Nucleus accumbens (tissue), 56 donors: ENCODE measurements around the gene MED6.

Experiments used
- DNase-seq, 56 donors: peaks; one replicate each; lab custom pipeline; 2025; lab: John Stamatoyannopoulos, UW

Gene MED6, protein sequence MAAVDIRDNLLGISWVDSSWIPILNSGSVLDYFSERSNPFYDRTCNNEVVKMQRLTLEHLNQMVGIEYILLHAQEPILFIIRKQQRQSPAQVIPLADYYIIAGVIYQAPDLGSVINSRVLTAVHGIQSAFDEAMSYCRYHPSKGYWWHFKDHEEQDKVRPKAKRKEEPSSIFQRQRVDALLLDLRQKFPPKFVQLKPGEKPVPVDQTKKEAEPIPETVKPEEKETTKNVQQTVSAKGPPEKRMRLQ

DNA sequence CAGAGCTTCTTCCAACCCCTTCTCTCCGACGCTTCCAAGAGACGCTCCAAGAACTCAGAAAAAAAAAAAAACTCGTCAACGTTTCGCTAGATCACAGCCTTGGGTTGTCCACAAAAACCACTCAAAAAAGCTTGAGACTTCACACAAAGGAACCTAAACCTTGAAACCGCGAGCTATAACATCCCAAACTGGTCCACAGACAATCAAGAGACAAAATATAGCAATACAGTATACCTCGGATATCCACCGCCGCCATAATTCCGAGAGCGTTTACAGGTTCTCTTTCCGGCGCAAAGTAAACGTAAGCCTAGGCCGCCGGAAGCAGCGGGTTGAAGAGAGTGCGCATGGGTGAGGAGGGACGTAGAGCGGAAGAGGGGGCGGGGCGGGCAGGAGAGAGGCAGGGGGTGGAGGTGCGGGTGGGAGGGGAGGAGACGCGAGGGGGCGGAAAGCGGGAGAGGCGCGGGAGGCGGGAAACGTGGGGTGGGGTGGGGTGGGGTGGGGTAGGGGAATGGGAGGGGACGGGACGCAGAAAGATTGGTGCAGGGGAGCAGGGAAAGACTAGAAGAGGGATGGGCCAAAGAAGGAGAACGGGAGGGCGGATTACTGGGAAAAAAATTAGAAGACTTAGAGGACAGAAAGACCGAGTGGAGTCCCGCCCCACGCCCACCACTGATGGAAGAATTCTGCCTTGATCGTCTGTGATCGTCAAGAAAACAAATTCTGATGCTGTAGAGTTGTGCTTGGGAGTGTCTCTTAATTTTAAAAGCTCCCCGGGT lies at the start of gene MED6:
Gene MED6 (minus strand): TSS at position 274 of the 776 bp plus-strand sequence. CDS start 18 bp downstream, at position 256.
- peak in 55 of 56 donors; percentile 38 to 95 (median 85) for DNase-seq

DNA sequence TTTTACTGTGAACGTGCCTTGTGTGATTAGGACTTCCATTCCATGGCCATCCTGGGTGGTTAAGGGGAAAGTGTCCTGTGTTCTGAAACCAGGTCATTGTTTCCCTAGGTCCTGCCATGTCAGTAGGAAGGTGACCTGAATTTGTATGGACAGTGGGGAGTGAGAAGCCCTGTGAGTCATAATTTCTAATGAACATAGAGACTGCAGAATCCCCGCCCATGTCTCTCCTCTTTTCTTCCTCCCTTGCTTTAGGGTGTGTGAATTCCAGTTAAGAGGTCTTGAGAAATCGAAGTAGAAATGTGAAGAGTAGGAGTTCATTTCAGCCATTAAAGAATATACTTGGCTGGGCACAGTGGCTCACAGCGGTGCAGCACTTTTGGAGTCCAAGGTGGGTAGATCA lies 49.3 kb upstream of the MED6 start:
- no peak for DNase-seq

DNA sequence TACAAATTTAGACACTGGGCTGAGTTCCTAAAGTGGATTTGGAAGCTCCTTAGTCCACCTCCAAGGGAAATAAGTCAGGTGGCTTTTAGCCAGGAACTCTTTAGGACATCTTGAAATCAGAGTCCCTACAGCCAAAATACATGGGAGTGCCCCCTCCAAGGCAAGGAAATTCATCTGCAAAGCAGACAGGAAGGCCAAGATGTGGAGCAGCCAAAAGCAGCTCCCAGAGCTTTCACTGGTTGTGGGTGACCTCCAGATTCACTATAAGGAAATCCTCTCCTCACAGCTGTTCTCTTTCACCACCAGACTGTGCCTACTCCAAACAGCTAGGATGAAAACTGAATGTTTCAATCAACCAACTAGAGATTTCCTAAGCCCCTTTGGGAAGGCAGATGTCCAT lies 47.9 kb upstream of the MED6 start:
- no peak for DNase-seq

DNA sequence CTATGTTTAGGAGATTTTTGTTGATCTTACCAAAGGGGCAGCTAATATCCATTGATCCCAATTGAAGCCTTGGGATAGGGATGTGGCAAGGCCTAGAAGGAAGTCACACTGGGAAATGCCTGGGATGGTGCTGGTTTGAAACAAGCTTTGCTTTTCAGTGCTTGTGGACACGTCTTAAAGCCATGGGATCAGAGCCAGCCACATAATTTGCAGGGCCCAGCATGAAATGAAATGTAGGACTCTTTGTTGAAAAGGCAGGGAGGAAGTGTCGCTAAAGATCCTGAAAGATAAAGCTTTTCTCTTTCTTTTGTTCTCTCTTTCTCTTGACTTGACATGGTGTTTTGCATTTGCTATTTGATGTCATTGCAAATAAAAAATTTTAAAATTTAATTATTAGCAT lies 46.2 kb upstream of the MED6 start:
- DNase-seq, result no peak

DNA sequence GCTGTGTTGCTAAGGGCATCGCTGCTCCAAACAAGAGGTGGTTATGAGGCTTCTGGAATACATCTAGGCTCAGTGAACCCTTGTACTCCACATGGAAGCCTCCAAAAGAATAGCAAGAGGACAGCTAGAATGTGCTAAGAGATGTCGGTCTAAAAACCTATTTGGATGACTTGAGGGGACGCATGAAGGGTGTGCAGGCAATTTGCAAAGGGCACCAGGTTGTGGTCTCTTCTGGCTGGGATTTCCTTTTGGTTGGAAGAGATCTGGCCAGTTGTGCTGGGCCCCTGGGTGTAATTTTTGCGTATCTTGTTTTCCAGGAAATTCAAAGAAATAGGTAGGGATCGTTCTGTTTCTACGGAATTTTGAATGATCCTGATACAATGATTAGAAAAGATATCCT lies 45.4 kb upstream of the MED6 start:
- no peak for DNase-seq

DNA sequence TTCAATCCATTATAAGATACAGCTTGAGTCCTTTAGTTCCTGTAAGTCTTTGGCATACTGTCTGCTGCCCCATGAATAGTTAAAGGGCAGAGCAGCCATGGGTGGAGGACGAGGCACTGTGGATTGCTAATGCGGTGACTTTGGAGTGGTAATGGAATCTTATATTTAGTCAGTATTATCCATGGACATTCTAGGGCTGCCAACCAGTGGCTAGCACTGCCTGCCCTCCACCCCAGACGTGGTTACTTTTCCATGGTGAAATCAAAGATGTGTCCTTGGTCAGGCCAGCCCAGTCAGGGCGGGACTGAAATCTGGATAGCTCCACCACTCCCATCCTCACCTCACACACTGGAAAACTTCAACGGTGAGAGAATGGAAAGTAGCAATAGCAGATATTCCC lies 43.5 kb upstream of the MED6 start:
- DNase-seq, result no peak

DNA sequence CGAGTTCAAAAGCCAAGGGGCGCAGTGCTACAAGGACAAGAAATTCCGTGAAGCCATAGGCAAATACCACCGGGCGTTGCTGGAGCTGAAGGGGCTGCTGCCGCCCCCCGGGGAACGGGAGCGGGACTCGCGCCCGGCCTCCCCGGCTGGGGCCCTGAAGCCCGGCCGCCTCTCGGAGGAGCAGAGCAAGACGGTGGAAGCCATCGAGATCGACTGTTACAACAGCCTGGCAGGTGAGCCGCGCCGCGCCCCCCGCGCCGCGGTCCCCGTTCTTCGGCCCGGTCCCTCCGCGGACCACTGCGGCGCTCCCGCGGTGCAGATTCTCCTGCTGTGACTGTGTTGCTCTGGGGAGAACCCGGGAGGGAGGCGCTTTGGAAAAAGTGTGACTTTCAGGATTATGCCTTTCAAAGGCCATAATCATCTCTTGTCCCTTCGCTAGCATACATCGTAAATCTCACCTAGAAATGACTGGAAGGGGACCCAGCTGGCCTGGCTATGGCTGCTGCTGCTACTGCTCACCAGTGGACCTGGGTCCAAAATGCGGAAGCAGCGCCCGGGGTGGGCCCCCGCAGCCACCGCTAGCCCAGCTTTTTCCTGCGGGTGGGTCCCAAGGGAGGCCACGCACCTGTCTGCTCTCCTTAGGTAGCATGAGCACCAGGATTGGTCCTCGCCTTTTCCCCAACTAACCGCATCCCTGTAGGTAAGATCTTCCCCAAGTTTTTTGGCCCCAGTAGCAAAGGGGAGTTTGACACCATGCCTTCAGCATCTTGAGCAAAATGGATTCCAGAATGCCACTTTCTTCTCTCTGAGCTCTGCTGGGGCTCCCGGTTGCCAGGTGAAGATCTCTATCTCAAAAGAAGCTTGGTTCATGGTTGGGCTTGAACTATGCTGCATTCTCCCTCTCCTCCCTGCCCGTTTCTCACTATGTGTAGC lies 42.1 kb upstream of the MED6 start:
- peak in 14 of 56 donors; percentile 4 to 40 (median 12) for DNase-seq

DNA sequence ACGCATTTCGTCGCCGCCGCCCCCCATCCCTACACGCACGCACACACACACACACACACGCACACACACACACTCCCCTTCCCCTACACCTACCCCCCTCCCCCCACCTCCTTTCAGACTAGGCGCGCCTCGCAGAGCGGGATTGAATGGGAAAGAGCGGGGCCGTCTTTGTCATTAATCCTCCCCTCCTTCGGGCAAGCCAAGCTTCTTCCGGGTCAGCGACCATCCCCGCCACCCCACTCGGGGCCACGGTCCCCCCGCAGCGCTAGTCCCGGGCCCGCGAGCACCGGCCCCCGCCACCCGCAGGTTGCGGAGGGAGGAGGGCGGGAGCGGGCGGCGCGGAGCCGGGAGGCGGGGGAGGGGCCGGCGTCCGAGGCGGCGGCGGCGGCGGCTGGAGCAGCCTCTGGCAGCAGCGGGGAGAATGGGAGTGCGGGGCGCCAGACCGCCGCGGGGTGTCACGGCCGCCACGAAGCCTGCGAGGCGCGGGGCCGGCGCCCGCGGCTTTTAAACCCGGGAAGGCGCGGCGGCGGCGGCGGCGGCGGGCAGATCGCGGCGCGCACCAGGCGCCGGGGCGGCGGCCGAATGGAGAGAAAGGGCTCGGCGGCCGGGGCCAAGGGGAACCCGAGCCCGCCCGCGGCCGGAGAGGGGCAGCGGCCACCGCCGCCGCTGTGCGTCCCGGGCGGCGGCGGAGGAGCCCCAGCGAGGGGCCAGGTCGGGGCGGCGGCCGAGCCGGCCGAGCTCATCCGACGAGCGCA lies 41.3 kb upstream of the MED6 start, which contains the start of gene TTC9:
Gene TTC9 (plus strand): TSS at position 369 of the 755 bp plus-strand sequence. CDS start 214 bp downstream, at position 583.
- peak in 14 of 56 donors; percentile 20 to 61 (median 35) for DNase-seq

DNA sequence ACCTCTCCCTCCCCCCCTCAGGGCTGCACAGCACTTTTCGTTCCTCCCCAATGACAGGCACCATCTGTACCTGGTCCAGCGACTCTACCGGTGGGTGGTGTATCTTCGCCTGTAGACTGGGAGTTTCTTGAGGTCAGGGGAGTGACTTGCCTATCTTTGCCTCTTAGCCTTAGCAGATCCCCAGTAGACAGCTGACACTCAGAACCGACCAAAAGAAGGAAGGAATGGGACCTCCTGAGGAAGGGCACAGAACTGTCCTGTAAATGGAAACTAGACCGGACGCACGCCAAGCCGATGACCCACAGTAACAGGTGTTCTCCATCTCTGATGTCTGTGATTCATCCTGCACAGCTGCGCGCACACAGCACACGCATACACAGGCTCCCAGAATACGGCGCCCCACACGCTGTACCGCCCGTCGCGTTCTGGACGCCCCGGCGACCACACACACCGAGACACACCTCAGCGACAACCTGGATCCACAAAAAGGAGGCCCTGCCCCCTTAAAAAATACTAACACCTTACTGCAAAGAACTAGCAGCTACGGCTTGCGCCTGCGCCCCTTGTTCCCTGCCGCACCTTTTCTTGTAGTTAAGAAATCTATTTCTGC lies 40.6 kb upstream of the MED6 start:
- peak in 21 of 56 donors; percentile 3 to 74 (median 39) for DNase-seq

DNA sequence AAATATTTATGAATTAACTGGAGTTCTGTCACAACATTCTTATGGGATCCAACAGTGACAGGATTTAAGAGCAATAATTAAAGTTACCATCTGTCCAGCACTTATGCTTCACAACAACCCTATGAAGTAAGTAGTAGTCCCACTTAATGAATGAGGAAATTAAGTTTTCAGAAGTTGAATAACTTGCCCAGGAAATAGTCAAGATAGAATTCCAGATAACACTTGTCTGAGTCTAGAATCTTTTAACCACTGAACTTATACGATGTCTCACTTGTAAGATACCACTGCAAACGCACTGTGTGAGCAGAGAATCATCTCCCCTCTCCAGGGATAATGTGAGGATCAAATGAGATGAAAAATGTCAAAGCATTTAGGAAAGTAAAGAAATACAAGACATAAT lies 38.0 kb upstream of the MED6 start:
- DNase-seq, result no peak

DNA sequence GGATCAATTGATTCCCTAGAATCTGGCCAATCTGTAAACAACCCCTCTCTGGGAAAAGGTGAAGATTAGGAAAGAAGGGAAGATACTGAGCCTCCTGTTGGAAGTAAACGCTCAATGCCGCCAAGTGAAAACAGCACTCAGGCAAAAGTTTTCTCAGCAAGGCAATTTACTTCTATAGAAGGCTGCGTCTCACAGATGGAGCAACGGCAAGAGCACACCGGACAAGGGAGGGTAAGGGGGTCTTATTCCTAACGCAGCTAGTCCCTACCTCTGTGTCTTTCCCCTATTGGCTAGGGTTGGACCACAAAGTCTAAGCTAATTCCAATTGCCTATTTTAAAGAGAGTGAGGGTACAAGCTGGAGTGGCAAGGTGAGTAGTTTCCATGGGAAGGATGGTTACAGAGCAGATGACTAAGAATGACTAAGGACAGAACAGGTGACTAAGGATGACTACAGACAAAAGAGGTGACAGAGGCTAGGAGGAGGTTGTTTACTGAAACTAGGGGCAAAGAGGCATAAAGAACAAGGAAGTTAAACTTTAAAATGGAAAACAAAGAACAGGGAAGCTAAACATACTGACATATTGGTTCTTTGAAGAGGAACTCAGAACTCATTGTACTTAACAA lies 35.6 kb upstream of the MED6 start:
- DNase-seq, result no peak

DNA sequence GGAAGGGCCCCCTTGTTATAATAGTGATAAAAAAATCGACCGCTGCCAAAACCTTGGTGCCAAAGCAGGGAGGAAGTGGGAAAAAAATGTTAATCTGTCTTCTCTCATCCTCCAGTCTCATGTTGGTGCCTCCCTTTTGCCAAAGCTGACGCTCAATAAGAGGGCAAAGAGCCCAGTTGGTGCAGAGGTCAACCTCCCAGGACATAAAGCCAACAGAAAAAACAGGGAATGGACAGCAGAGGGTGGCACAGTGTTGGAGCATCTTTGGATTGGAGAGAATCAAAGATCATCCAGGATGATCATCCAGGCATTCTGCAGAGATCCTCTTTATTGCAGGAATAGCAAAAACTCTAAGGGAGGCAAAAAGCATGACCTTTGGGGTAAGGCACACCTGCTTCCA lies 31.5 kb upstream of the MED6 start:
- no peak for DNase-seq

DNA sequence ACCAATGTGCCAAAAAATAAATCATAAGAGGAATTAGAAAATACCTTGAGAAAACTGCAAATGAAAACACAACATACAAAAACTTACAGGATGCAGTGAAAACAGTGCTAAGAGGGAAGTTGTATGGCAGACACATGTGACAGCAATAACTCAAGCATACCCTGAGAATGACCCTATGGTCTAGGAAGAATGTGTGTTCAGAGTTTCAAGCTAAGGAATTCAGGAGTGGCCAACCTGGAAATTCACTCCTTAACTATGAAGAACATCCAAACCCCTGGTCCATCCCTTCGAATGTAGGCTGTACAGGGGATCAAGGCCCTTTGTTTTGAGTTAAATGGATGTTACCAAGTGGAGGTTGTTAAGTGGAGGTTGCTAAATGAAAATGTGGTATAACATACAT lies 24.5 kb upstream of the MED6 start:
- no peak for DNase-seq

DNA sequence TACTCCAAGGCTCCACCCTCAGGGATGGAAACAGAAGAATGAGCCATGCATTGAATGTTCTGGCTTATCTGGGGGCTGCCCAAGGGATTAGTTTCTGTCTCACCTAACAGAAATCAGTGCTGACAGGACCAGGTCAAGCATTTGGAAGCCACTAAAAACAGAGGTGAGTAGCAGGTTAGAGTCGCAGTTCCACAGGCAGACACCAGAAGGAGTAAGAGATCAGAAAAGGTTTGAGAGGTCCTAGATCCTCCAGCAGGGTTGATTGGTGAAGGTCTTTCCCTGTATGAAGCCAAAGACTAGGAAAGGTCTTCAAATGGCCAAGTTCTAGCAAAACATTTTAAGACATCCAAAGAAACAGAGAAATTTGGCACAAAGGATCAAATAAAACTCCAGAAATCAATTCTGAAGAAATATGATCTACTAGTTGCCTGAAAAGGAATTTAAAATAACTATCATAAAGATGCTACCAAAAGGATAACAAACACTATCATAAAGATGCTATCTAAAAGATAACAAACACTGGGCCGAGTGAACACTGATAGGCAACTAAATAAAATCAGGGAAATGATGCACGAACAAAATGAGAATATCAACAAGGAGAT lies 21.8 kb upstream of the MED6 start:
- no peak for DNase-seq

DNA sequence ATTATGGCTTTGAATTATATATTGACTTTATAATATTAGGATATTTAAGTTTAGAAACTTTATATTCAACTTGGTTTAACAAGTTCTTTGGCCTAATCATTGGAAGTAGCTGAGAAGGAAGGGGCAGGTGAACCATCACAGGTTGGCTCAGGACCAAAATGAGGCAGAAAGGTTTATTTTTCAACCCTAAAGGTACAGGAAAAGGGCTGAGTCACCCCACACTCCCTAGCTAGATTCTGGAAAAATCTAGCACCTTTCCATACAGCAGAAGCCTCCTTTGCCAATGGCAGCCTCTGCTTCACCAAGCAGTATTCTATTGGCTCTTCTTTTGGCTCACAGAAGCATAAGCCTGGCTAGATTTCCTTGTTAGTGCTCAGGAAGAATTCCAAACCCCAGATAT lies 19.3 kb upstream of the MED6 start:
- no peak for DNase-seq

DNA sequence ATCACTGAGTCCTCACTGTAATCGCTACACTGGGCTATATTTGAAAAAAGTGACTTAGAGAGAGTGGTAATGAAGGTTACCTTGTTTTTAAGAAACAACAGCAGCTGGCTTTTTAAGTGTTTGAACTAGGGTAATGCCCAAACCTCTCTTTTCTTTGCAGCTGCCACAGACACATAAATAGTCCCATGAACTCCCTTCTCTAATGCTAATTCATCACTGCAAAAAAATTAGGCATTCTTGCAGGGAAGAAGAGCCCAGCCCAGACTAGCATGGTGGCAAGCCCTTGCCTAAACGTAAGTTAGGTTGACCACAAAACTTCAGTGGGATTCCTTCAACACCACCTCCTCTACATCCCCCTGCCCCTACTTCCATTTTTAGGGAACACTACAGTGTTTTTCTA lies 17.9 kb upstream of the MED6 start:
- DNase-seq, result no peak

DNA sequence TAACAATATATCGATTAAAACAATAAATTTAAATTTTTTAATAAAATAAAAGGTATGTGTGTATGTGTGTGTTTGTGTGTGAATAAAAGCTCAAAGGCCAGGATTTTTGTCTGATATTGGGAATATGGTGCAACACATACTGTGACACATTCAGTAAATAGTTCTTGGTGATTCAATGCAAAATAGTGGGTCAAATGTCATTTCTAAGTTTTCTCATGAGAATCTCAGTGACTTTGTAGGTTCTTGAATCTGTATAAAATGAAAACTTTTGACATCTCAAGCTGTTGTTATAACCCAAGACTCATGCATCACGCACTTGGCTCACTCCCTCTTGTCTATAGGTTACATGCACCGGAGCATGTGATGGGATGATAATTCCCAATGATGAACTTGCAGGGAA lies 16.2 kb upstream of the MED6 start:
- DNase-seq, result no peak

DNA sequence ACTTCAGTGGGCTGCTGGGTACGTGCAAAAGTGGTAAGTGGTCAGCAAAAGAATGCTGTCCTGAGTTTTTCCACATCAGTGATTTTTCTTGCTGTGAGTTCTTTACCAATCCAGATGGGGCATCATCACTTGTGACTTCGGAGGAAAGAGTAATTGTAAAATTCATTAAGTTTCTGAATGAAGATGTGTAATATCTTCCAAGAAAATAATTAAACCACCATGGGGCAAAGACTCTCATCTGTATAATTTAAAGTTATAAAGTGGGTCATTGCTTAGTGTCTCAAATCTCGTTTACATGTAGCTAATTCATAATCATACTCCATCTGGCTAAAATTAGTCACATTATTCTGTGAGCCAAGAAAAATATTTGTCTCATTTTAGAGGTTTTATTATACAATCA lies 10.8 kb upstream of the MED6 start:
- no peak for DNase-seq

DNA sequence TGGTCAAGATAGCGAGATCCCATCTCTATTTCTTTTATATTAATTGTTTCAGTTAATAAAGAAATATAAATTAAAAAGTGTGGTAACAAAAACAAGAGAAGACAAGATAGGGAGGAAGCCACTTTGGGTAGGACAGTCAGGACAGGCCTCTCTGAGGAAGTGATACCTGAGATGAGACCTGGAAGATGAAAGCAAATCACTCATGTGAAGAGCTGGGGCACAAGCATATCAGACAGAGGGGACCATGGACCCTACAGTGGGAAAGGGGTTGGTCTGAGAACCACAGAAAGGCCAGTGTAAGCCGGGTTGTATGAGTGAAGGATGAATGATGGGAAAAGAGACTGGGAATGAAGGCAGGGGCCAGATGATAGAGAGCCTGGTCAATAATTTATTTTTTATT lies 1.8 kb upstream of the MED6 start:
- no peak for DNase-seq
